ENCODE results near the gene PROM2.

DNA sequence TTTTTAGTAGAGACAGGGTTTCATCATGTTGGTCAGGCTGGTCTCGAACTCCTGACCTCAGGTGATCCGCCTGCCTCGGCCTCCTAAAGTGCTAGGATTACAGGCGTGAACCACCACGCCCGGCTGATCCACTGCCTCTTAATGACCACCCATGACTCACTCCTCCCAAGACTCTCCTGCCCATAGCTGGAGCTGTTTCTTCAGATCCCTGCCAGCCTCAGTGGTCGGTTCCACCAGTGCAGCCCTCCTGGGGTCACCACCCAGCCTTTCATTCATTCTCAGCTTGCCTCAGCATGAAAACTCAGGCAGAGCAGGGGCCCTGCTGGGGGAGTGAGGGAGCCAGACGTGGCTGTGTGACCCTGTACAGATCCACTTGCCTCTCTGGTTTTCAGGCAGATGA lies 35.4 kb downstream of the PROM2 start:
- TF ChIP-seq, protein P1, sequence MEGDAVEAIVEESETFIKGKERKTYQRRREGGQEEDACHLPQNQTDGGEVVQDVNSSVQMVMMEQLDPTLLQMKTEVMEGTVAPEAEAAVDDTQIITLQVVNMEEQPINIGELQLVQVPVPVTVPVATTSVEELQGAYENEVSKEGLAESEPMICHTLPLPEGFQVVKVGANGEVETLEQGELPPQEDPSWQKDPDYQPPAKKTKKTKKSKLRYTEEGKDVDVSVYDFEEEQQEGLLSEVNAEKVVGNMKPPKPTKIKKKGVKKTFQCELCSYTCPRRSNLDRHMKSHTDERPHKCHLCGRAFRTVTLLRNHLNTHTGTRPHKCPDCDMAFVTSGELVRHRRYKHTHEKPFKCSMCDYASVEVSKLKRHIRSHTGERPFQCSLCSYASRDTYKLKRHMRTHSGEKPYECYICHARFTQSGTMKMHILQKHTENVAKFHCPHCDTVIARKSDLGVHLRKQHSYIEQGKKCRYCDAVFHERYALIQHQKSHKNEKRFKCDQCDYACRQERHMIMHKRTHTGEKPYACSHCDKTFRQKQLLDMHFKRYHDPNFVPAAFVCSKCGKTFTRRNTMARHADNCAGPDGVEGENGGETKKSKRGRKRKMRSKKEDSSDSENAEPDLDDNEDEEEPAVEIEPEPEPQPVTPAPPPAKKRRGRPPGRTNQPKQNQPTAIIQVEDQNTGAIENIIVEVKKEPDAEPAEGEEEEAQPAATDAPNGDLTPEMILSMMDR (conservative IDR thresholded peaks at IDR 0.05) = no peak
- TF ChIP-seq EZH2 (IDR thresholded peaks at IDR 0.05; ENCODE audit: low read depth) = no peak
